ENCODE results near the gene DYNLRB1.

DNA sequence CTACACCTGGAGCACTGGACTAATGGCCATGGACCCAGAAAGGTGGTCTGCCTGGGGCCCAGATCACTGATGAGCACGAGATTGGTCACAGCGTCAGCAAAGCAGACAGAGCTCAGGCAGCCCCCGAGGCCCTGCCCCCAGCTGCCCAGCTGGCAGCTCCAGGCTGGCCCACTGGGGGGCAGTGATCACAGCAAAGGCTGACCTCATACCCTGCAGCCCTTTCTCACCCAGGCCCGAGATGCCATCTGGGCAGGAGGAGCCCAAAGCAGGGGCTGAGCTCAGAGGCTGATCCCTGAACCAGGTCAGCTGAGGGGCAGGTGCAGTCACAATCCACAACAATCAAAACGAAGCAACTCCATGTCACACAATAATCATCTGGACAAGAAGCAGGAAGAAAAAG is 46.4 kb downstream of the DYNLRB1 start:
- TF ChIP-seq ZNF564 (CRISPR knock-in tag; IDR thresholded peaks at IDR 0.05), result no peak
- no peak for TF ChIP-seq FOSL2 (CRISPR knock-in tag; IDR thresholded peaks at IDR 0.05)

Measured in HepG2 (cell line).